ENCODE results near the gene SLC9A3. TPM values are rescaled to one million over a fixed set of nuclear protein-coding genes. Genes with fewer than 3 reads are reported as not detected.

SLC9A3 gene
- total and polyA plus RNA-seq, 2 of the 13 experiments (the other 11 are each of a cell fraction or from before 2014, with no cell fraction given): 1.5 to 1.8 TPM

DNA sequence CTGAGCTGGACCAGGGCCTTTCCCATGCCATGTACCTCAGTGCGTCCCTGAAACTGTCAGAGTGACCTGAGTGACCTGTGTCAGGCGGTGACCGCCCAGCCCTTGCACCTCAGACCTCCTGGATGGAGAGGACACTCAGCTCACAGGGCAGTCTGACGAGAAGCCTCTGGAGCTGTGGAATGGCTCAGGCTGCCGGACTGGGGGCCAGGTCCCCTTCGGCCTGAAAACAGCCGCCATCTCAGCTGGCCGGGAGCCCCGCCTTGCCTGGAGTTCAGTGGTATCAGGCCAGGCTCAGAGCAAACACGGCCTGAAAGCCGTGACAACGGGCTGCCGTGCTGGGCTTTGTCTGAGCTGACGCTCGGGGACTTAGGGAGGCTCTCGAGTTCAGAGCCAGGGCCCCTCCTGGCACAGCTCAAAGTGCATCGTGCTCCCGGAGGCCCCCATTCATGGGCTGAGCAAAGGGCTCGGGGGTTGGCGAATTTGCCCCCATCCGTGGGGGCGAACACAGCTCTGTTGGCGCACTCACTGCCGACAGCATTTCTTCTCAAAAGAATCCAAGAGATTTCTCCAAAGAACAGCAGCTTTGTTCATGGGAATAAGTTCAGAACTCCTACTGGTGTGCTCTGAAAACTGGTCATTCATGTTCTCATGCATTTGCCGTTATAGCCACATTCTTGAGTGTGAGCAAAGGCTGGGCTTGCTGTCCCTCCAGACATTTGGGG, 8.4 kb upstream of the SLC9A3 start (continued):
- TF ChIP-seq AFF4 (CRISPR knock-in tag; IDR thresholded peaks at IDR 0.05): no peak
- TF ChIP-seq, protein P1, sequence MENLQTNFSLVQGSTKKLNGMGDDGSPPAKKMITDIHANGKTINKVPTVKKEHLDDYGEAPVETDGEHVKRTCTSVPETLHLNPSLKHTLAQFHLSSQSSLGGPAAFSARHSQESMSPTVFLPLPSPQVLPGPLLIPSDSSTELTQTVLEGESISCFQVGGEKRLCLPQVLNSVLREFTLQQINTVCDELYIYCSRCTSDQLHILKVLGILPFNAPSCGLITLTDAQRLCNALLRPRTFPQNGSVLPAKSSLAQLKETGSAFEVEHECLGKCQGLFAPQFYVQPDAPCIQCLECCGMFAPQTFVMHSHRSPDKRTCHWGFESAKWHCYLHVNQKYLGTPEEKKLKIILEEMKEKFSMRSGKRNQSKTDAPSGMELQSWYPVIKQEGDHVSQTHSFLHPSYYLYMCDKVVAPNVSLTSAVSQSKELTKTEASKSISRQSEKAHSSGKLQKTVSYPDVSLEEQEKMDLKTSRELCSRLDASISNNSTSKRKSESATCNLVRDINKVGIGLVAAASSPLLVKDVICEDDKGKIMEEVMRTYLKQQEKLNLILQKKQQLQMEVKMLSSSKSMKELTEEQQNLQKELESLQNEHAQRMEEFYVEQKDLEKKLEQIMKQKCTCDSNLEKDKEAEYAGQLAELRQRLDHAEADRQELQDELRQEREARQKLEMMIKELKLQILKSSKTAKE (CRISPR knock-in tag; IDR thresholded peaks at IDR 0.05; ENCODE audit: borderline replicate concordance): no peak
- no peak for TF ChIP-seq NR2F1 (CRISPR knock-in tag; IDR thresholded peaks at IDR 0.05)
- TF ChIP-seq NKX3-1 (CRISPR knock-in tag; IDR thresholded peaks at IDR 0.05): no peak
- TF ChIP-seq POLR2G (IDR thresholded peaks at IDR 0.05; ENCODE audit: low read depth, low read length): peak; percentile 55; the same call in 1 of the 2 replicates
- TF ChIP-seq MBNL3 (CRISPR knock-in tag; conservative IDR thresholded peaks at IDR 0.05): no peak
- TF ChIP-seq NFYB (CRISPR knock-in tag; IDR thresholded peaks at IDR 0.05): no peak
- TF ChIP-seq, protein P2, sequence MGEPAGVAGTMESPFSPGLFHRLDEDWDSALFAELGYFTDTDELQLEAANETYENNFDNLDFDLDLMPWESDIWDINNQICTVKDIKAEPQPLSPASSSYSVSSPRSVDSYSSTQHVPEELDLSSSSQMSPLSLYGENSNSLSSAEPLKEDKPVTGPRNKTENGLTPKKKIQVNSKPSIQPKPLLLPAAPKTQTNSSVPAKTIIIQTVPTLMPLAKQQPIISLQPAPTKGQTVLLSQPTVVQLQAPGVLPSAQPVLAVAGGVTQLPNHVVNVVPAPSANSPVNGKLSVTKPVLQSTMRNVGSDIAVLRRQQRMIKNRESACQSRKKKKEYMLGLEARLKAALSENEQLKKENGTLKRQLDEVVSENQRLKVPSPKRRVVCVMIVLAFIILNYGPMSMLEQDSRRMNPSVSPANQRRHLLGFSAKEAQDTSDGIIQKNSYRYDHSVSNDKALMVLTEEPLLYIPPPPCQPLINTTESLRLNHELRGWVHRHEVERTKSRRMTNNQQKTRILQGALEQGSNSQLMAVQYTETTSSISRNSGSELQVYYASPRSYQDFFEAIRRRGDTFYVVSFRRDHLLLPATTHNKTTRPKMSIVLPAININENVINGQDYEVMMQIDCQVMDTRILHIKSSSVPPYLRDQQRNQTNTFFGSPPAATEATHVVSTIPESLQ (CRISPR knock-in tag; conservative IDR thresholded peaks at IDR 0.05): no peak
- no peak for TF ChIP-seq HNF1A (IDR thresholded peaks at IDR 0.05; ENCODE audit: low read depth)
- TF ChIP-seq HNF1A (CRISPR knock-in tag; IDR thresholded peaks at IDR 0.05; ENCODE audit: borderline replicate concordance): no peak
- no peak for TF ChIP-seq GPBP1L1 (CRISPR knock-in tag; IDR thresholded peaks at IDR 0.05)
- no peak for TF ChIP-seq MED8 (CRISPR knock-in tag; IDR thresholded peaks at IDR 0.05; ENCODE audit: insufficient replicate concordance)
- no peak for TF ChIP-seq ZNF572 (CRISPR knock-in tag; IDR thresholded peaks at IDR 0.05)

Measured in HepG2 (cell line).